NCI-H460 (cell line): ENCODE measurements around the gene GDI1. TPM values are rescaled to one million over a fixed set of nuclear protein-coding genes. Genes with fewer than 3 reads are reported as not detected.

ENCODE experiments used
- DNase-seq: peaks from one replicate; pipeline ENCODE4 v3.0.0-alpha.2; 2016; ENCODE audit warnings: low read depth; ENCODE audit errors: extremely low read depth
- total RNA-seq: library from RNA; depleted of rRNA; stranded (reverse); fragments of >200 nt; shearing (Covaris generic); gene quantifications from 2 replicates; pipeline ENCODE4 v1.2.3, GENCODE V29; 2014

GDI1 gene
- total RNA-seq, 1 experiment from 2014 or later = 117 TPM

DNA sequence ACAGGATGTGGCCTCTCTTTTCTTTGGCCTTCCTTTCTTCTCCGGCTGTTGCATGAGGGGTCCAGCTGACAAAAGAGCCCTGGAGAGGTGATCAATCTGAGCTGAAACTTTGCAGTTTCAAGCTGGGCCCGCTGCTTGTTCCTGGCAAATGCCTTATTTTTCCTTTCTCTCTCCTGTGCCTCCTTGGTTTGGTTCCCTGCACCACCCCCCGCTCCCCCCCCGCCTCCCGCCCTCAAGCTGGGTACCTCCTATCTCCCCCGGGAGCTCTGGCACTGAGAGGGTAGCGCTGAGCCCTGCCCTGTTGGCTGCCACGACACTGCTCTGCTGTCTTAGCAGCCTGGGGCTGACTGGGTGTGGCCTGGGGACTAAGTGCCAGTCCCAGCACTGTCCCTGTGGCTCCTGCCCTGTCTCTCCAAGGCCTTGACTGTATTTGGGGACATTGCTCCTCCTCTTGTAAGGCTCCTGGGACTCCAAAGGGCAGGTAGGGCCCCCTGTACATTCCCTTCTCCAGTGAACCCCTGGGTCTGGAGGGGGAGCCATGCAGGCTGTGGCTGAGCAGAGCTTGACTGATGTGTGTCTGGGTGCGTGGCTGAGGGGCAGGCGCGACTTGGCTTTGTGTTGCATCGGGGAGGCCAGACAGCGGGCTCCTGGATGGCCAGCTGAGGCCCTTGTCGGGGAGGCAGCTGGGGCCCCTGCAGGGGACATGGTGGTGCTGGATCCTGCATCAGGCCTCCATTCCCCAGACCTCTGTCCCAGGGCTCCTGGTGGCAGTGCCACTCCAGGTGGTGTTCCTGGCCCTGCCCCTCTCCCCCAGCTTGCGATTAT lies 22.2 kb downstream of the GDI1 start:
- no peak for DNase-seq

DNA sequence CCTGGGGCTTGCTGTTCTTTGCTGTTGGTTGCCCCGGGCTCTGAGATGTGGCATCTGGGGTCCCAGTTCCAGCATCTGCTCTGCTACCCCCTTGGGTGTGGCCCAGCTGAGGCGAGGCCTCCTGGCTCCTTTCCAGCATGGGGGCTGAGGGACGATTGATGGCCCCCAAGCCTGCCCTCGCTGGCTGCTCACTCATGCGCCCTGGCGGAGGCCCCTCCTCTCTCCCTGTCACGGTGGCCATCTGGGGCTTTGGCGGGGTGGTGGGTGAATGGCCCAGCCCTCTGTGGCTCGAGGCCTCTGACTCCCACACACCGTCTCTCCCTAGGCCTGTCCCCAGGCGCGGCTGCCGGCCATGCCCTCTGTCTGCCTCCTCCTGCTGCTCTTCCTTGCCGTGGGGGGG lies 22.9 kb downstream of the GDI1 start:
- DNase-seq = no peak

DNA sequence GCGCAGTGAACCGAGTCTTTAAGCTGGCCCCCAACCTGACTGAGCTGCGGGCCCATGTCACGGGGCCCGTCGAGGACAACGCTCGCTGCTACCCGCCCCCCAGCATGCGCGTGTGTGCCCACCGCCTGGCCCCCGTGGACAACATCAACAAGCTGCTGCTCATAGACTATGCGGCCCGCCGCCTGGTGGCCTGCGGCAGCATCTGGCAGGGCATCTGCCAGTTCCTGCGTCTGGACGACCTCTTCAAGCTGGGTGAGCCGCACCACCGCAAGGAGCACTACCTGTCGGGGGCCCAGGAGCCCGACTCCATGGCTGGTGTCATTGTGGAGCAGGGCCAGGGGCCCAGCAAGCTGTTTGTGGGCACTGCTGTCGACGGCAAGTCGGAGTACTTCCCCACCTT lies 23.4 kb downstream of the GDI1 start:
- no peak for DNase-seq

DNA sequence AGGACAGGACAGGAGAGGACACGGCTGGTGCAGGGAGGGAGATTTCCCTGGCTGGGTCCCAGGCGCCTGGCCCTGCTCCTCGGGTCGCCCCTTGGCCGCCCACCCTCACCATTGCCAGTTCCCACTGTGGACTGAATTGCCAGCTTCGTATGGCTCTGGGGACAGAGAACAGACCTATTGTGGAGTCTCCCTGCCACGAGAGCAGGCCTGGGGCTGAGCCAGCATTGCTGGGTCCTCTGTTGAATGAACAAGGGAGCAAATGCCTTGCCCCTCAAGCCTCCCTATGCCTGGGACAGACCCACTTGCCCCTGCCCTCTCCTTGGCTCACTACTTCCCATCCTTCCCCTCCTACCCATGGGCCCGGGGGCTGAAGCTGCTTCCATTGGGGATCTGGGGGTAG lies 25.4 kb downstream of the GDI1 start:
- DNase-seq = no peak

DNA sequence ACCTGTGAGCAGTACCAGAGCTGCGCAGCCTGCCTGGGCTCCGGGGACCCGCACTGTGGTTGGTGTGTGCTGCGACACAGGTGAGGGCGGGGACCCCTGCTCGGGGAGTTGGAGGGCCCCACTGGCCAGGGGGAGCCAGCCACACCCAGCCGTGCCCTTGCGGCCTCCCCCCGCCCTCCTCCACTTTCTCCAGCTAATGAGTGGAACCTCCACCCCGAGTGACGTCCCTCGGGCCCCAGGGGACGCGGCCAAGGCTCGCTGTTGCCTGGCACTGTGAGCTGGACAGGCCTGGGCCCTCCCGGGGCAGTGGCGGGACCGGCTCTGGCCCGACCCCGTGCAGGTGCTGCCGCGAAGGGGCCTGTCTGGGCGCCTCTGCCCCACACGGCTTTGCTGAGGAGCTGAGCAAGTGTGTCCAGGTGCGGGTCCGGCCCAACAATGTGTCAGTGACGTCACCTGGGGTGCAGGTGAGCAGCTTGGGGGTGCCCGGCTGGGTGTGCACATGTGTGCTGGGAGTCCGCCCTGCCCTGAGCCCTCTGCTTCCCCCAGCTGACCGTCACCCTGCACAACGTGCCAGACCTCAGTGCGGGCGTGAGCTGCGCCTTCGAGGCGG lies 26.8 kb downstream of the GDI1 start:
- DNase-seq = no peak

DNA sequence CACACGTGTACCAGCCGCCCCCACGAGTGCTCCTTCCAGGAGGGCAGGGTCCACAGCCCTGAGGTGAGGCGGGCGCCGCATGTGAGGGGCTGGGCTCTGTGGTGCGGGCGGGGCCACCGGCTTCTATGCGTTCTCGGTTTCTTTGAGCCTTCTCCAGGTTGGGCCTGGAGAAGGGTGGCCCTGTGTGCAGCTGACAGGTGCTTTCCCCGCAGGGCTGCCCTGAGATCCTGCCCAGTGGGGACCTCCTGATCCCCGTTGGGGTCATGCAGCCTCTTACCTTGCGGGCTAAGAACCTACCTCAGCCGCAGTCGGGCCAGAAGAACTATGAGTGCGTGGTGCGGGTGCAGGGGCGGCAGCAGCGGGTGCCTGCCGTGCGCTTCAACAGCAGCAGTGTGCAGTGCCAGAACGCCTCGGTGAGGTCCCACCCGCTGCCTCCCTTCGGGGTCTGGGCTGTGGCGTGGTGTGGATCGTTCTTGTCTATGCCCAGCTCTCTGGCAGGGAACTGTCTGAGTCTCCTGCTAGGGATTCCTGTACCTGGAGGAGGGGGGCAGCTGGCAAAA lies 27.9 kb downstream of the GDI1 start:
- no peak for DNase-seq

DNA sequence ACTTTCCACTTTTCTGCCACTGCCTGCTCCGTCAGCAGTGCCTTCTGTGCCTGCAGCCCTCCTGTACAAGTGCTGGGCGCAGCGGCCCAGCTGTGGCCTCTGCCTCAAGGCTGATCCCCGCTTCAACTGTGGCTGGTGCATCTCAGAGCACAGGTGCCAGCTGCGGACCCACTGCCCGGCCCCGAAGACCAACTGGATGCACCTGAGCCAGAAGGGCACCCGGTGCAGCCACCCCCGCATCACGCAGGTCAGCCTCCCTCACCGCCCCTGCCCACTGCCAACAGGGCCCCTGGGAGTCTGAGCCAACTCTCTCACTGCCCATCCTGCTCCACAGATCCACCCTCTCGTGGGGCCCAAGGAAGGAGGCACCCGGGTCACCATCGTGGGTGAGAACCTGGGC lies 28.6 kb downstream of the GDI1 start:
- no peak for DNase-seq

DNA sequence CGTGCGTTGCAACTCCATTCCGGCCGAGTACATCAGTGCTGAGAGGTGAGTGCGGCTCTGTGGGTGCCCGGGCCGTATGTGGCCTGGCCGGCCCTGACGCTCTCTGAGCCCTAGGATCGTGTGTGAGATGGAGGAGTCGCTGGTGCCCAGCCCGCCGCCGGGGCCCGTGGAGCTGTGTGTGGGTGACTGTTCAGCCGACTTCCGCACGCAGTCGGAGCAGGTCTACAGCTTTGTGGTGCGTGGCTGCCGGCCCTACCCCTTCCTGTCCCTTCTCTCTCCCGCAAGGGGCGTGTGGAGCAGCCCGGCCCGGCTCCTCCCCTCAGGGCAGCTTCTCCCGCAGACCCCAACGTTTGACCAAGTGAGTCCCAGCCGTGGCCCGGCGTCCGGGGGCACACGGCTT lies 29.1 kb downstream of the GDI1 start:
- no peak for DNase-seq

DNA sequence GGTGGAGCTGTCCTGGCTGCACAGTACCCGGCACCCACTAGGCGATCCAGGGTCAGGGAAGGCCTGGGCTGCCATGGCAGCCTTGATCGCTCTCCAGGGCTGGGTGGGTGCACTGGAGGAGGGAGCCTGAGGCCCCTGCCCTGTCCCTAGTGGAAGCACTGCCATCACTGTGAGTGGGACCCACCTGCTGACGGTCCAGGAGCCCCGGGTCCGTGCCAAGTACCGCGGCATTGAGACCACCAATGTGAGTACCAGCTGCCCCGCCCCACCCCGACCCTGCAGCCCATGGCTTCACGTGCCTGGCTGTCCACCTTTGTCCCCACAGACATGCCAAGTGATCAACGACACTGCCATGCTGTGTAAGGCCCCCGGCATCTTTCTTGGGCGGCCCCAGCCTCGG lies 30.0 kb downstream of the GDI1 start:
- DNase-seq = no peak

DNA sequence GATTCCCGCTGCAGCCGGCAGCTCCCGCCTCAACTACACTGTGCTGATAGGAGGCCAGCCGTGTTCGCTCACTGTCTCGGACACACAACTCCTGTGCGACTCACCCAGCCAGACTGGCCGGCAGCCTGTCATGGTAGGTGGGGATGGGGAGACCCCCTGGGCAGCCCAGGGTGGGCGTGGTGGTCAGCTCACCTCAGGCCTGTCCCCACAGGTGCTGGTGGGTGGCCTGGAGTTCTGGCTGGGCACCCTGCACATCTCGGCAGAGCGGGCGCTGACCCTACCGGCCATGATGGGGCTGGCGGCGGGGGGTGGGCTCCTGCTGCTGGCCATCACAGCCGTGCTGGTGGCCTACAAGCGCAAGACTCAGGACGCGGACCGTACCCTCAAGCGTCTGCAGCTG lies 30.6 kb downstream of the GDI1 start:
- no peak for DNase-seq

DNA sequence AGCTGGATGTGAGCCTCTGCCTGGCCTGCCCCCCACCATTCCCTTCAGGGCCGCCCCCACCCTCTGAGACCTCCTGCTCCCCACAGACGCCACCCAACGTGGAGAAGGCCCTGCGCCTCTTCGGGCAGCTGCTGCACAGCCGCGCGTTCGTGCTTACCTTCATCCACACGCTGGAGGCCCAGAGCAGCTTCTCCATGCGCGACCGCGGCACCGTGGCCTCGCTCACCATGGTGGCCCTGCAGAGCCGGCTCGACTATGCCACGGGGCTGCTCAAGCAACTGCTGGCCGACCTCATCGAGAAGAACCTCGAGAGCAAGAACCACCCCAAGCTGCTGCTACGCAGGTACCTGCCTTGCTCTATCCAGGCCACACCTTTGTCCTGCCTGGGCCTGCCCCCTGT lies 31.3 kb downstream of the GDI1 start:
- no peak for DNase-seq

DNA sequence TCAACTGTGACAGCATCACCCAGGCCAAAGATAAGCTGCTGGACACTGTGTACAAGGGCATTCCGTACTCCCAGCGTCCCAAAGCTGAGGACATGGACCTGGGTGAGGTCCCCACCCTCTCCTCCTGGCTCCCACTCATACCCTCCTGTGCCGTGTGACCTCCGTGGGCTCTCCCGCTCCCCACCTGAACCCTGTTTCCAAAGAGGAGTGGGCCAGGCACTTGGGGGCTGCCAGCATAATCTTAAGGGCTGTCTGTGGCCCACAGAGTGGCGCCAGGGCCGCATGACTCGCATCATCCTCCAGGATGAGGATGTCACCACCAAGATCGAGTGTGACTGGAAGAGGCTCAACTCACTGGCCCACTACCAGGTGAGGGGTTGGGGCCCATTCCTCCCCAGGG lies 32.2 kb downstream of the GDI1 start:
- no peak for DNase-seq

DNA sequence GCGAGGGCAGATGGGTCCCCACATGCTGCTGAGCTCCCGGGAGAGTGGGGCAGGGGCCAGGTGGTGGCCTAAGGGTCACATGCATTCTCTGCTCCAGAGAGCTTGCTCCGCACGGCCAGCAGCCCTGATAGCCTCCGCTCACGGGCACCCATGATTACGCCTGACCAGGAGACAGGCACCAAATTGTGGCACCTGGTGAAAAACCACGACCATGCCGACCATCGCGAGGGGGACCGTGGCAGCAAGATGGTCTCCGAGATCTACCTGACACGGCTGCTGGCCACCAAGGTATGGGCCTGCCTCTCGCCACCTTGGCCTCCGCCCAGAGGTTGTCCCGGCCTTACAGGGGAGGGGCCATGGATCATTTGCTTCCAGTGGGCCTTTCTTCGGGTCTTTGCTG lies 32.9 kb downstream of the GDI1 start:
- DNase-seq = no peak

DNA sequence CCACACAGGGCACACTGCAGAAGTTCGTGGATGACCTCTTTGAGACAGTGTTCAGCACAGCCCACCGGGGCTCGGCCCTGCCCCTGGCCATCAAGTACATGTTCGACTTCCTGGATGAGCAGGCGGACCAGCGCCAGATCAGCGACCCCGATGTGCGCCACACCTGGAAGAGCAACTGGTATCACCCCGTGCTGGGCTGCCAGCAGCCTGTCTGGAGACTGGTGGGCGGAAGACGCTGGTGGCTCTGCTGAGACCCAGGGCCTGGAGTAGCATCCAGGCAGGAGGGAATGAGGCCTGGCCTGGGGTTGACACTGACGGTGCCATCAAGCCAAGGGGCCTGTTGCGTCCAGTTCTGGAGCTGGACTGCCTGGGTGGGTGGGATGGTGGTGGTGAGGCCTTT lies 33.5 kb downstream of the GDI1 start:
- DNase-seq = no peak

DNA sequence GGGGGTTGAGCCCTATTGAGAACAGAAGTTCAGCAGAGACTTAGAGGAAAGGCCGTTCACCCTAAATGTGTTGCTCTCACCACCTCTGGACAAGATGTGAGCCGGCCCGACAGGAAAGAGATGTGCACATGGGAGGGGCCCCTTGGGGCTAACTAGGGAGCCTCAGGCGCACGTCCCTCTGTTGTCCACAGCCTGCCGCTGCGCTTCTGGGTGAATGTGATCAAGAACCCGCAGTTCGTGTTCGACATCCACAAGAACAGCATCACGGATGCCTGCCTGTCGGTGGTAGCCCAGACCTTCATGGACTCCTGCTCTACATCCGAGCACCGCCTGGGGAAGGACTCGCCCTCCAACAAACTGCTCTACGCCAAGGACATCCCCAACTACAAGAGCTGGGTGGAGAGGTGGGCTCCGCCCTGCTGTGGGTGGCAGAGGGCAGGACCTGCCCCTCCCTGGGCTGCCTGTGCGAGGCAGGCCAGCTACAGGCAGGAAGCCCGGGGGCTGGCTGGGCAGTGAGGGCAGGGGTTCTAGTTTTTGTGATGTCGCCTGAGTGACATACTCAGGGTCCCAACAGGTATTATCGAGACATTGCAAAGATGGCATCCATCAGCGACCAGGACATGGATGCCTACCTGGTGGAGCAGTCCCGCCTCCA lies 34.1 kb downstream of the GDI1 start:
- DNase-seq = no peak

DNA sequence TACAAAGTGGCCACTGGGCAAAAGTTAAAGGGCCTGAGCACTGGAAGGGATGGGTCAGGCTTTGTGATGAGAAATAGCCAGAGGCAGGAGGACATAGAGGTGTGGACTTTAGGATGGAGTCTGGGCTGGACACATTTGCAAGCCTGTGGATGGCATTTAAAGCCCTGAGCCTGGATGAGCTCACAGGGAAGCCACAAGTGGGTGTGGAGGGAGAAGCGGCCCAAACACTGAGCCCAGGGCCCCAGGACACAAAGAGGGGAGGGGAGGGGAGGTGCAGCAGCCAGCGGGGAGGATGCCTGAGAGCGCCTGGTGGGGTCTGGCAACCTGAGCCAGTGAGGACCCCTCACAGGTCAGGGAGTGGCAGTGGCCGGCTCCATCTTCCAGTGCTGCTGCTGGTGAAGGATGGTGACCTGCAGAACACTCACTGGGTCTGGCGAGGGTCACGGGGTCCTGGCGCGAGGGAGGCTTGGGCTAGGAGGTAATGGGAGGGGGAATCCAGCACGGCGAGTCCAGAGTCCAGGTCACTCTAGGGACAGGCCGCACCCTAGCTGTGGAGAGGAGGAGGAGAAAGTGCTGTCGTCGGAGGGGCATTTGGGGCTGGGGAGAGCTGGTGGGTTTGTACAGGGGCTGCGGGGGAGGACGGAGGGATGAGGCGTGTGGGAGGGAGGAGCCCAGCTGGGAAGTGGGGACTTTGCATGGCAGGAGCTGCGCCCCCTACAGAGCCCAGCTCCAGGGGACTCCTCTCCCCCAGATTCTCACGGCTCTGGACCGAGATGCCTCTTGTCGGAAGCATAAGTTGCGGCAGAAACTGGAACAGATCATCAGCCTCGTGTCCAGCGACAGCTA lies 35.1 kb downstream of the GDI1 start:
- DNase-seq = no peak

DNA sequence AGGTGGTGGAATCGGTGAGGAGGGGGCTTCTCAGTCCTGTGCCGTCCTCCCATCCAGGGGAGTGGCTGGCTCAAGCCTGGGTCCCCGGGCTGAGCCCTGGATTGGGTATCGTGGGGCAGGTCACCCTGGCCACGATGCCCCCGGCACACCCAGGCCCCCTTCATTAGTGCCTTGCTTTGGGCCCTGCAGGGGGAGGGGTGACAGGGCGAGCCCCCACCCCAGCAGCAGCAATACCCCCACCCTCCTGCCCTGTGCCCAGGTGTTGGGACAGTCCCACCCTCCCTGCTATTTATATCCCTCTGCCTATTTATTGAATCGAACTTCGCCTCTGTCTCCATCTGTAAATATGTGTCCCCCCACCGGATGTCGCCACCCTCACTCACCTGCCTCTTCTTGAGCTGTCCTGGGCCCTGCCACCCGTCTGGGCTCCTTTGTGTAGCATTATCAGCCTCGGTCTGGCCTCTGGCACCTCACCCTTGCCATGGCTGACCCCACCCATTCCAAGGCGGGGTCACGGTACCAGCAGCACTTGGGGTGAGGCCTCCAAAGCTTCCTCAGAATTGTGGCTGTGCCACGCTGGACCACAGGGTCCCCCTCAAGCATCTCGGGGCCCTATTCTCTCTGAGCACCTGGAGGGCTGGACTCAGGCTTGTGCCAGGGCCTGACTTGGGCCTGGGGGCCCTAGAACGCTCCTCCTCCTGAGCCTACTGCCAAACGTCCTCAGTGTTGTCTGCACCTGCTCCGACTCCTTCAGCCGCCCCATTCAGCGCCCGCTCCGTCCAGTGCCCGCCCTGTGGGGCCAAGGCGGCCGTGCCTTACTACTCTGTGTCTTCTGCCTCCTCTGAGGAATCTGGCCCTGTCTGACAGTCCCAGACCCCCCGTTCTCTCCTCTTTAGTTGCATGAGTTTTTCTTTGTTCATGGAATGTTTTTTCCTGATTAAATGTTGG lies 36.0 kb downstream of the GDI1 start:
- no peak for DNase-seq

DNA sequence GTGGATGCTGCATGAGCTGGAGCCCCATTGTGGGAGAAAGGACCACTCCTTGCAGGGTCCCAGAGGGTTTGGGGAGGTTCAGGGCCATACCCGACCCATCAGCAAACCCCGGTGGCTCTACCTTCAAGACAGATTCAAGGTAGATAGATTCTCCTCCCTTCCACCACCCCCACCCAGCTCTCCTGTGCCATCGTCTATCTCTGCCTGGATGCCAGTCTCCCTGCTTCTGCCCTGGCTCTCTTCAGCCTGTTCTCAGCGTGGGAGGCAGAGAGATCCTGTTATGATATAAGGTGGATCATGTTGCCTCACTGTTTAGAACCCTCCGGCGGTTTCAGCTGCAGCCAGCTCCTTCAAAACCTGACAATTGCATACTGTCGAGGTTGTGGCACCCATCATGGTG lies 36.7 kb downstream of the GDI1 start:
- no peak for DNase-seq

DNA sequence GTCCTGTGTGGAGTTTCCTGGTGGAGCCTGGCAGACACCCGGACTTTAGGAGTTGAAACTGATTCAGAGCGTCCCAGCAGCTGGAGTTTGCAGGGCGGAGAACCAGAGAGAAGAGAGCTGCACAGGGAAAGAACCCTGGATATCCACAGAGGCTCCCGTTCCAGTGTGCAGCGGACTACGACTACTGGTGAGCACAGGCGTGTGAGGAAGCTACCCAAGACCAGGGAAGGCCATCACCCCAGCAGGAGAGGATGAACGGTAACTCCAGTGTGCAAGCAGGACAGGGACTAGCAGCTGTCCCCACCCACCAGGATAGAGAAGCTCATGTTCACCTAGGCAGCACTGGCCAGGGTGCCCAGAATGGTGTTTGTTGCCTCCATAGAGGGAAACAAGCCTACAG lies 39.9 kb downstream of the GDI1 start:
- DNase-seq = no peak
